ENCODE data around the gene TBC1D1.

The TBC1D1 gene

GRCh38 chr4:38107818-38108217 lies 216.9 kb downstream of the TBC1D1 start:
- DNase-seq, result no peak

- peak; percentile 33 for DNase-seq
These were observed 218.5 kb downstream of the TBC1D1 start for GRCh38 chr4:38109370-38109769.

- DNase-seq, result no peak
These were observed 219.0 kb downstream of the TBC1D1 start for GRCh38 chr4:38109896-38110295.

- no peak for DNase-seq
These were observed 220.1 kb downstream of the TBC1D1 start for GRCh38 chr4:38111024-38111423.

GRCh38 chr4:38111717-38112116 lies 220.8 kb downstream of the TBC1D1 start:
- DNase-seq, result no peak

GRCh38 chr4:38113132-38113531 lies 222.2 kb downstream of the TBC1D1 start:
- DNase-seq, result no peak

- no peak for DNase-seq
These were observed 222.7 kb downstream of the TBC1D1 start for GRCh38 chr4:38113551-38113950.

- peak; percentile 22 for DNase-seq
These were observed 223.7 kb downstream of the TBC1D1 start for GRCh38 chr4:38114386-38115150.

- no peak for DNase-seq
These were observed 224.7 kb downstream of the TBC1D1 start for GRCh38 chr4:38115601-38116000.

- peak; percentile 68 for DNase-seq
These were observed 226.7 kb downstream of the TBC1D1 start for GRCh38 chr4:38117591-38117990.

- no peak for DNase-seq
These were observed 228.9 kb downstream of the TBC1D1 start for GRCh38 chr4:38119668-38120385.

GRCh38 chr4:38120772-38121171 lies 229.9 kb downstream of the TBC1D1 start:
- no peak for DNase-seq

- DNase-seq, result no peak
These were observed 231.2 kb downstream of the TBC1D1 start for GRCh38 chr4:38122060-38122459.

GRCh38 chr4:38123555-38123954 lies 232.7 kb downstream of the TBC1D1 start:
- no peak for DNase-seq

GRCh38 chr4:38124961-38125360 lies 234.1 kb downstream of the TBC1D1 start:
- DNase-seq, result no peak

- DNase-seq, result peak; percentile 87
These were observed 234.9 kb downstream of the TBC1D1 start for GRCh38 chr4:38125816-38126215.

GRCh38 chr4:38128478-38129459 lies 237.9 kb downstream of the TBC1D1 start:
- DNase-seq, result peak; percentile 92

GRCh38 chr4:38129460-38130227 lies 238.8 kb downstream of the TBC1D1 start:
- no peak for DNase-seq

- DNase-seq, result no peak
These were observed 240.0 kb downstream of the TBC1D1 start for GRCh38 chr4:38130884-38131283.

GRCh38 chr4:38131371-38132091 lies 240.6 kb downstream of the TBC1D1 start:
- no peak for DNase-seq

GRCh38 chr4:38132107-38132673 lies 241.3 kb downstream of the TBC1D1 start:
- DNase-seq, result peak; percentile 96
